GM12864 (cell line): ENCODE data around the gene RCL1.
"Not testable (repeated sequence)": the region's sequence is repeated elsewhere in the genome, so short reads cannot be mapped to it uniquely, and the experiment has no call there.

Experiments
- DNase-seq: peaks from one replicate; pipeline ENCODE4 v3.0.0-alpha.2; 2011; ENCODE audit warnings: low read depth
- H3K4me3 ChIP-seq: 2 replicates; pipeline ENCODE4 v1.5.1; 2011; ENCODE audit warnings: mild to moderate bottlenecking, low read depth, low read length, control low read depth
- CTCF ChIP-seq: IDR thresholded peaks from 2 replicates; pipeline ENCODE4 v1.5.1; 2011; ENCODE audit warnings: low read depth, mild to moderate bottlenecking, moderate library complexity, low read length, control low read depth, inconsistent platforms; ENCODE audit errors: missing control alignments

Gene RCL1, protein sequence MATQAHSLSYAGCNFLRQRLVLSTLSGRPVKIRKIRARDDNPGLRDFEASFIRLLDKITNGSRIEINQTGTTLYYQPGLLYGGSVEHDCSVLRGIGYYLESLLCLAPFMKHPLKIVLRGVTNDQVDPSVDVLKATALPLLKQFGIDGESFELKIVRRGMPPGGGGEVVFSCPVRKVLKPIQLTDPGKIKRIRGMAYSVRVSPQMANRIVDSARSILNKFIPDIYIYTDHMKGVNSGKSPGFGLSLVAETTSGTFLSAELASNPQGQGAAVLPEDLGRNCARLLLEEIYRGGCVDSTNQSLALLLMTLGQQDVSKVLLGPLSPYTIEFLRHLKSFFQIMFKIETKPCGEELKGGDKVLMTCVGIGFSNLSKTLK

GRCh38 chr9:4792572-4793458, at the start of gene RCL1:
RCL1 (plus strand) TSS chr9:4792944; CDS start chr9:4793092, 148 bp downstream.
- DNase-seq = peak; percentile 81
- H3K4me3 ChIP-seq = peak within 1 kb of the TSS; percentile 95
- no peak for TF ChIP-seq CTCF

- H3K4me3 ChIP-seq = no peak overlapping the region
- TF ChIP-seq CTCF = no peak
- no peak for DNase-seq
Measured at GRCh38 chr9:4743131-4743875, 49.4 kb upstream of the RCL1 start.

GRCh38 chr9:4746278-4747030, 46.3 kb upstream of the RCL1 start:
- no peak for DNase-seq
- no peak for TF ChIP-seq CTCF
- no peak overlapping the region for H3K4me3 ChIP-seq

- no peak overlapping the region for H3K4me3 ChIP-seq
Measured at GRCh38 chr9:4748612-4749011, 44.1 kb upstream of the RCL1 start.

GRCh38 chr9:4750023-4750673, 42.6 kb upstream of the RCL1 start:
- DNase-seq = no peak
- TF ChIP-seq CTCF = peak; percentile 57
- no peak overlapping the region for H3K4me3 ChIP-seq

More at GRCh38 chr9:4748612-4749011, 44.1 kb upstream of the RCL1 start:
- no peak for TF ChIP-seq CTCF
- DNase-seq = no peak

GRCh38 chr9:4754530-4754929, 38.2 kb upstream of the RCL1 start:
- not testable (repeated sequence) for DNase-seq, H3K4me3 ChIP-seq
